Measurements from ENCODE around the gene FBXO24. TPM values are rescaled to one million over a fixed set of nuclear protein-coding genes. Genes with fewer than 3 reads are reported as not detected.

The FBXO24 gene
- total and polyA plus RNA-seq, 9 of the 15 experiments (the other 6 are each of a cell fraction or from before 2014, with no cell fraction given), result 0.17 to 0.95 (median 0.50) TPM

DNA sequence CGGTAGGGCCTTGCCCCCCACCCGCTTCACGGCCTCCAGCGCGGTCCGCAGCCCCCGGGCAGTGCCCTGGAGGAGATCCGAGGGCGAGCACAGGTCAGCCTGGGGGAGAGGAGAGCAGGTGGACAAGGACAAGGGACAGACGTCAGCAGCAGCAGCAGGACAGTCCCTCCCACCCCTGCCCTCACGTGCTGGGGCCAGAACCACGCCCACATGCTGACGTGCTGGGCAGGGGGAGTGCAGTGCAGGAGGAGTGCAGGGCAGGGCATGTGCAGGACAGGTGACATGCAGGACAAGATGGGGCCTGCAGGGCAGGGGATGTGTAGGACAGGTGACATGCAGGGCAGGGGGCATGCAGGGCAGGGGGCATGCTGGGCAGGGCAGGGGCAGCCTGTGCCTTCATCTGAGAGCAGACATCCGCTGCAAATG is 10.9 kb upstream of the FBXO24 start:
- no peak overlapping the region for H2AFZ ChIP-seq (ENCODE audit: low read depth, low read length)
- TF ChIP-seq, protein P1, sequence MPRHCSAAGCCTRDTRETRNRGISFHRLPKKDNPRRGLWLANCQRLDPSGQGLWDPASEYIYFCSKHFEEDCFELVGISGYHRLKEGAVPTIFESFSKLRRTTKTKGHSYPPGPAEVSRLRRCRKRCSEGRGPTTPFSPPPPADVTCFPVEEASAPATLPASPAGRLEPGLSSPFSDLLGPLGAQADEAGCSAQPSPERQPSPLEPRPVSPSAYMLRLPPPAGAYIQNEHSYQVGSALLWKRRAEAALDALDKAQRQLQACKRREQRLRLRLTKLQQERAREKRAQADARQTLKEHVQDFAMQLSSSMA (CRISPR knock-in tag; IDR thresholded peaks at IDR 0.05), result no peak
- TF ChIP-seq MXI1 (IDR thresholded peaks at IDR 0.05; ENCODE audit: low read depth, low read length), result no peak
- TF ChIP-seq EGR1 (conservative IDR thresholded peaks at IDR 0.05), result 0 out of 2 replicates have a peak, but pooled peaks have one; percentile 20
- TF ChIP-seq, protein P2, sequence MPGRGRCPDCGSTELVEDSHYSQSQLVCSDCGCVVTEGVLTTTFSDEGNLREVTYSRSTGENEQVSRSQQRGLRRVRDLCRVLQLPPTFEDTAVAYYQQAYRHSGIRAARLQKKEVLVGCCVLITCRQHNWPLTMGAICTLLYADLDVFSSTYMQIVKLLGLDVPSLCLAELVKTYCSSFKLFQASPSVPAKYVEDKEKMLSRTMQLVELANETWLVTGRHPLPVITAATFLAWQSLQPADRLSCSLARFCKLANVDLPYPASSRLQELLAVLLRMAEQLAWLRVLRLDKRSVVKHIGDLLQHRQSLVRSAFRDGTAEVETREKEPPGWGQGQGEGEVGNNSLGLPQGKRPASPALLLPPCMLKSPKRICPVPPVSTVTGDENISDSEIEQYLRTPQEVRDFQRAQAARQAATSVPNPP (IDR thresholded peaks at IDR 0.05; ENCODE audit: borderline replicate concordance, insufficient read depth, insufficient read length), result no peak
- no peak for TF ChIP-seq BRD9 (IDR thresholded peaks at IDR 0.05; ENCODE audit: low read depth, partially characterized antibody)
- TF ChIP-seq, protein P3, sequence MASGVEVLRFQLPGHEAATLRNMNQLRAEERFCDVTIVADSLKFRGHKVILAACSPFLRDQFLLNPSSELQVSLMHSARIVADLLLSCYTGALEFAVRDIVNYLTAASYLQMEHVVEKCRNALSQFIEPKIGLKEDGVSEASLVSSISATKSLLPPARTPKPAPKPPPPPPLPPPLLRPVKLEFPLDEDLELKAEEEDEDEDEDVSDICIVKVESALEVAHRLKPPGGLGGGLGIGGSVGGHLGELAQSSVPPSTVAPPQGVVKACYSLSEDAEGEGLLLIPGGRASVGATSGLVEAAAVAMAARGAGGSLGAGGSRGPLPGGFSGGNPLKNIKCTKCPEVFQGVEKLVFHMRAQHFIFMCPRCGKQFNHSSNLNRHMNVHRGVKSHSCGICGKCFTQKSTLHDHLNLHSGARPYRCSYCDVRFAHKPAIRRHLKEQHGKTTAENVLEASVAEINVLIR (CRISPR knock-in tag; IDR thresholded peaks at IDR 0.05), result no peak
- TF ChIP-seq TAF1 (IDR thresholded peaks at IDR 0.05; ENCODE audit: control insufficient read depth, extremely low read depth, insufficient read depth, low read length, severe bottlenecking), result no peak
- TF ChIP-seq, protein P4, sequence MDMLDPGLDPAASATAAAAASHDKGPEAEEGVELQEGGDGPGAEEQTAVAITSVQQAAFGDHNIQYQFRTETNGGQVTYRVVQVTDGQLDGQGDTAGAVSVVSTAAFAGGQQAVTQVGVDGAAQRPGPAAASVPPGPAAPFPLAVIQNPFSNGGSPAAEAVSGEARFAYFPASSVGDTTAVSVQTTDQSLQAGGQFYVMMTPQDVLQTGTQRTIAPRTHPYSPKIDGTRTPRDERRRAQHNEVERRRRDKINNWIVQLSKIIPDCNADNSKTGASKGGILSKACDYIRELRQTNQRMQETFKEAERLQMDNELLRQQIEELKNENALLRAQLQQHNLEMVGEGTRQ (CRISPR knock-in tag; IDR thresholded peaks at IDR 0.05), result peak; percentile 66
- TF ChIP-seq ZNF316 (IDR thresholded peaks at IDR 0.05), result no peak
- TF ChIP-seq IFI16 (CRISPR knock-in tag; IDR thresholded peaks at IDR 0.05), result no peak
- no peak for TF ChIP-seq SRSF9 (IDR thresholded peaks at IDR 0.05; ENCODE audit: borderline replicate concordance, low read depth, low read length)

More for the DNA sequence above, 10.9 kb upstream of the FBXO24 start:
- in situ Hi-C loops (cut with MboI), result no loop called here
- Histone ChIP-seq H3K4me1 (replicated peaks in 1 of 2; ENCODE audit: control insufficient read depth in 2 of 2, insufficient read depth in 2 of 2, low read length in 2 of 2) (peaks cover 0 to 73% of the 10 kb centered on the region in 2 experiments; a peak in 3 of 5 replicates), H4K20me1 (replicated peaks; ENCODE audit: control insufficient read depth, insufficient read depth, low read length) (no peaks in the 10 kb centered on the region), H3K4me3 (no peak overlapping the region), H3K9ac (ENCODE audit: insufficient read depth in 1 of 2, low read depth in 2 of 2, low read length in 2 of 2) (no peak overlapping the region; a peak in 1 of 4 replicates), H3K27ac (ENCODE audit: extremely low read depth, low read depth, low read length) (no peak overlapping the region), H3K79me2 (ENCODE audit: control insufficient read depth, insufficient read depth, low read length) (no peaks in the 10 kb centered on the region), H3K36me3 (ENCODE audit: control insufficient read depth, insufficient read depth, low read length) (peaks cover 64% of the 10 kb centered on the region), H3K9me1 (ENCODE audit: control insufficient read depth, insufficient read depth, low read length) (peaks cover 4% of the 10 kb centered on the region), H3K4me2 (ENCODE audit: insufficient read depth, low read length) (no peak overlapping the region), H3K9me3 (replicated peaks; ENCODE audit: control insufficient read depth, insufficient read depth, low read depth, low read length) (no peaks in the 10 kb centered on the region), H3K27me3 (ENCODE audit: control insufficient read depth in 2 of 2, insufficient read depth in 2 of 2, low read length in 2 of 2) (no peaks in the 10 kb centered on the region)
- ATAC-seq, result peak; percentile 59
- DNase-seq (ENCODE audit: extremely low read depth in 1 of 4, low spot score in 3 of 4), result peak in 2 of 4 experiments; percentile 46 to 49
- intact Hi-C loops (cut with micrococcal nuclease), result no loop called here
- FAIRE-seq, result no peak
- CTCF ChIA-PET (ENCODE audit: low intra/inter-chr PET ratio), result no interaction called here
- POLR2A ChIA-PET, result interaction anchor here (3.6 kb wide), 1 partner anchor 11 kb away, joined by 27 read pairs; the partner anchor contains the start of genes FBXO24 and LRCH4
- 60% methylated on average over 8 of the region's 14 CpGs for WGBS (ENCODE audit: insufficient coverage, low coverage, missing lambda C conversion rate)
- no TSS peak for BruUV-seq (replicated peaks)
